Nephron (organoid): ENCODE measurements around the gene PAOX.
A peak's percentile ranks its signal among the peaks of the same experiment; 100 is the strongest.
"Not testable (repeated sequence)": the region's sequence is repeated elsewhere in the genome, so short reads cannot be mapped to it uniquely, and the experiment has no call there.

ENCODE experiments used
- H3K27ac Mint-ChIP-seq, 3 experiments: 2 replicates each; pipeline ENCODE4 v1.8.0; 2020; ENCODE audit warnings: mixed read lengths in 3 of 3, mild to moderate bottlenecking in 2 of 3, moderate library complexity in 1 of 3
- H3K27me3 Mint-ChIP-seq: 2 replicates; pipeline ENCODE4 v1.8.0; 2021; ENCODE audit warnings: low read depth, mild to moderate bottlenecking, moderate library complexity, mixed read lengths
- H3K36me3 Mint-ChIP-seq: 2 replicates; pipeline ENCODE4 v1.8.0; 2020; ENCODE audit warnings: low read depth, mixed read lengths
- H3K4me1 Mint-ChIP-seq: 2 replicates; pipeline ENCODE4 v1.8.0; 2020; ENCODE audit warnings: mixed read lengths
- H3K4me3 Mint-ChIP-seq, 3 experiments: 2 replicates each; pipeline ENCODE4 v1.8.0; 2020; ENCODE audit warnings: mild to moderate bottlenecking in 3 of 3, mixed read lengths in 3 of 3, moderate library complexity in 2 of 3
- H3K9me3 Mint-ChIP-seq: 2 replicates; pipeline ENCODE4 v1.8.0; 2020; ENCODE audit warnings: mixed read lengths
- CTCF ChIP-seq, 3 experiments: fragments of 200-600 bp; sonication (generic); IDR thresholded peaks; one replicate each; pipeline ENCODE4 v1.5.0; 2021; ENCODE audit warnings: antibody characterized with exemption in 3 of 3; ENCODE audit not compliant: unreplicated experiment in 3 of 3

The PAOX gene

GRCh38 chr10:133365461-133366129 is 13.5 kb upstream of the PAOX start:
- H3K36me3 Mint-ChIP-seq: peaks cover 59% of the 10 kb centered on the region
- H3K4me1 Mint-ChIP-seq: peaks cover 23% of the 10 kb centered on the region
- H3K9me3 Mint-ChIP-seq: no peaks in the 10 kb centered on the region

GRCh38 chr10:133366130-133366478 is 13.0 kb upstream of the PAOX start:
- Mint-ChIP-seq H3K36me3 (peaks cover 59% of the 10 kb centered on the region), H3K4me1 (peaks cover 24% of the 10 kb centered on the region), H3K27ac (no peak overlapping the region), H3K27me3 (no peaks in the 10 kb centered on the region), H3K9me3 (no peaks in the 10 kb centered on the region), H3K4me3 (no peak overlapping the region)
- TF ChIP-seq CTCF (IDR thresholded peaks at IDR 0.05; ENCODE audit: unreplicated experiment in 3 of 3): no peak

More at GRCh38 chr10:133365461-133366129, 13.5 kb upstream of the PAOX start:
- no peaks in the 10 kb centered on the region for H3K27me3 Mint-ChIP-seq
- no peak for TF ChIP-seq CTCF (IDR thresholded peaks at IDR 0.05; ENCODE audit: unreplicated experiment in 3 of 3)
- no peak overlapping the region for H3K4me3 Mint-ChIP-seq
- H3K27ac Mint-ChIP-seq: no peak overlapping the region

- Mint-ChIP-seq H3K9me3 (no peaks in the 10 kb centered on the region), H3K27ac (no peak overlapping the region), H3K4me3 (no peak overlapping the region), H3K4me1 (peaks cover 24% of the 10 kb centered on the region), H3K36me3 (peaks cover 54% of the 10 kb centered on the region), H3K27me3 (no peaks in the 10 kb centered on the region)
- no peak for TF ChIP-seq CTCF (IDR thresholded peaks at IDR 0.05; ENCODE audit: unreplicated experiment in 3 of 3)
Measured at GRCh38 chr10:133366751-133367150, 12.3 kb upstream of the PAOX start.

GRCh38 chr10:133367461-133367860 is 11.6 kb upstream of the PAOX start:
- H3K4me3 Mint-ChIP-seq, H3K27me3 Mint-ChIP-seq, H3K9me3 Mint-ChIP-seq: not testable (repeated sequence)
- Mint-ChIP-seq H3K4me1 (peaks cover 24% of the 10 kb centered on the region), H3K27ac (peak overlapping the region; percentile 27 to 67 (median 52)), H3K36me3 (peaks cover 48% of the 10 kb centered on the region)

- H3K4me3 Mint-ChIP-seq: peak overlapping the region in 1 of 3 experiments; percentile 1
- peaks cover 24% of the 10 kb centered on the region for H3K4me1 Mint-ChIP-seq
- no peaks in the 10 kb centered on the region for H3K9me3 Mint-ChIP-seq
- no peaks in the 10 kb centered on the region for H3K27me3 Mint-ChIP-seq
- peaks cover 41% of the 10 kb centered on the region for H3K36me3 Mint-ChIP-seq
- no peak for TF ChIP-seq CTCF (IDR thresholded peaks at IDR 0.05; ENCODE audit: unreplicated experiment in 3 of 3)
- H3K27ac Mint-ChIP-seq: peak overlapping the region; percentile 27 to 67 (median 52)
Measured at GRCh38 chr10:133368153-133368552, 10.9 kb upstream of the PAOX start.

- peak overlapping the region; percentile 82 to 85 (median 85) for H3K4me3 Mint-ChIP-seq
- H3K27me3 Mint-ChIP-seq: peaks cover 5% of the 10 kb centered on the region
- peaks cover 39% of the 10 kb centered on the region for H3K4me1 Mint-ChIP-seq
- H3K9me3 Mint-ChIP-seq: no peaks in the 10 kb centered on the region
- TF ChIP-seq CTCF (IDR thresholded peaks at IDR 0.05; ENCODE audit: unreplicated experiment in 3 of 3): no peak
- peaks cover 32% of the 10 kb centered on the region for H3K36me3 Mint-ChIP-seq
- peak overlapping the region in 2 of 3 experiments; percentile 14 to 24 for H3K27ac Mint-ChIP-seq
Measured at GRCh38 chr10:133370030-133370786, 8.9 kb upstream of the PAOX start.
